NCI-H2196 treated with DMSO at 0.1 percent for 48 hours (cell line): ENCODE results near the gene TFPI.

ENCODE experiments used
- DNase-seq: peaks from one replicate; lab custom pipeline; 2025; ENCODE audit not compliant: unreplicated experiment; lab: John Stamatoyannopoulos, UW

TFPI gene

DNA sequence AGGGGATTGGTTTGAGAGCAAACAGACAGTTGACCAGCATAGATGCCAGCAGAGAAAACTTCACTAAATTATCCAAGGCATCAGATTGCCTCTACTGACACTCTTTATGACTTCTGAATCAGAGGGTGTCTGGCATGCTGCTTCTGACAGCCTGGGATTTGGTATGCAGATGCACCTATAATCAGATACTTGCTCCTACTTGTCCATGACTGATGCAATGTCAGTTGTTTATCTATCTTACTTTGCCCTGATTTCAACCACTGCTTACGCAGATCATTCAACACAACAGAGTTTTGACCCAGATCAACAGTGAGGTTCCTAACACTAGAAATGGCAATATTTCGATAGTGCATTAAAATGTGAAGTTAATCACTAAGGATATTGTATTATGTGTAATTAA lies 83.5 kb downstream of the TFPI start:
- no peak for DNase-seq

DNA sequence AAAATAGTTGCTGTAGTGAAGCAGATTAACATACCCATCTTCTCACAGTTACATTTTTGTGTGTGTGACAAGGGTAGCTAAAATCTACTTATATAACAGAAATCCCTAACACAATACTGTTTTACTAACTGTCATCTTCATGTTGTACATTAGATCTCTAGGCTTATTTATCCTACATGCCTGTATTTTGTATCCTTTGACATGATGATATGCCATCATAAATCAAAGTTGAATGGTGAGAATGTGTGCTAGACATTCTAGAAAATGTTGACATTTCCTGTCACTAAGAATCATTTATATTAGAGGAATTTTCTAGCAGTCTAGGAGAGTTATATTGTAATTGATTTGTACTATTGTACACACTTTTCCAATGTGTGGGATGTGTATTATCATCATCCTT lies 84.7 kb downstream of the TFPI start:
- DNase-seq = no peak

DNA sequence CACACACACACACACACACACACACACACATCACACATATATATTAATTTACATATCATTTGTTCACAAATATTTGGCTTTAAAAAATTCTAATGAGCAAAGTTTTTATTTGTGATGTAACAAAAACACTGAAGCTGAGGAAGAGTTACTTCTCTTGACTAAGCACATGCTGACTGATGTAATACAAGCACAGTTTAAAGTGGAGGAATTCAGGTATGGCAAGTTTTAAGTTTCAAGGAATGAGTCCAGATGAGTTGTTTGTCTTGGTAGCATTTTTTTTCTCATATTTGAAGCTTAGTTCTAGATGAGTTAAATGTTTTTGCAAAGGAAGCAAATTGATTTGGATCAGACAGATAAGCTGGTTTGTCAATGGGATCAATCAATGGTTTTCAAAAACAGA lies 86.0 kb downstream of the TFPI start:
- DNase-seq = no peak

DNA sequence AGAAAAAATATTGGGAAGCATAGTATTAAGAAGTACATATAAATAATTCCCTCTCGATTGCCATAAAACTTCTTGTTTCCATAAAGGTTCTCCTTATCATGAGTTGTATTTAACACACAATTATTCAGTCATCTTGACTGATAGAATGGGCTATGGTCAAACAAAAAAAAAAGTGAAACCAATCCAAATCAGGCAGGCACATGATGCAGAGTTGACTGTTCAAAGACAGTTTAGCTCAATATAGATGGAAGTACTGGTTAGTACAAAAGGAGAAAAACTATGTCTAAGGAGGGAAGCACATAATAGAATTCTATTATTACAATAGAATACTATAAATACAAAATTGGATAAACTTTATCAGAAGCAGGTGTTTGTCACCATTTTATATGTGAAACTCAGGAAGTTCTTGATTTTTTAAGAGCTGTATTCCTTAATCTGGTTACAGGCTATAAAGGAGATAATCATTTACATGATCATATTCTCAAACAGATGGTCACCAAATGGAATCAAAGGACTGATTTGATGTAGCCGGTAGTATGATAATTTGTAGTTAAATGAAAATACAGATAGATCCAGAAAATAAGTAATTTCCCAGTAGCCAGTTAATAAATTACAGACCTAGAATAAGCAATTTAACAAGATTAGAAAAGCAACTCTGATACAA lies 88.0 kb downstream of the TFPI start:
- no peak for DNase-seq

DNA sequence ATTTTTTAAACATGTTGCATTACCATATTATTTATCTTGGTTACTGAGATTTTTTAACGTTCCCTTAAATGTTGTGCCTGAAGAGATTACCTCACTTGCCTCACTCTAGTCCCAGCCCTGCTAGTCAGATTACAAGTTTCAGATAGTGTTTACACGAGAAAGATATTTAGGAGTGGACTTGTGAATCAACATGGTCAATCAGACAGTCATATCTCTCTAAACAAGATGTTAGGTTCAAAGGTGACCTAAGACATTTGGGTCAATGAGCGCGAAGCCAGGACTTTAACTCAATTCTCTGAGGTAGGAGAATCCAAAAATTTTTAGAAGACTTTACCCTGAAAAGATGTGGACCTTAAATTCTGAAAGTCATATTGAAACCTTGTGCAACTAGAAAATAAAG lies 91.4 kb downstream of the TFPI start:
- no peak for DNase-seq

DNA sequence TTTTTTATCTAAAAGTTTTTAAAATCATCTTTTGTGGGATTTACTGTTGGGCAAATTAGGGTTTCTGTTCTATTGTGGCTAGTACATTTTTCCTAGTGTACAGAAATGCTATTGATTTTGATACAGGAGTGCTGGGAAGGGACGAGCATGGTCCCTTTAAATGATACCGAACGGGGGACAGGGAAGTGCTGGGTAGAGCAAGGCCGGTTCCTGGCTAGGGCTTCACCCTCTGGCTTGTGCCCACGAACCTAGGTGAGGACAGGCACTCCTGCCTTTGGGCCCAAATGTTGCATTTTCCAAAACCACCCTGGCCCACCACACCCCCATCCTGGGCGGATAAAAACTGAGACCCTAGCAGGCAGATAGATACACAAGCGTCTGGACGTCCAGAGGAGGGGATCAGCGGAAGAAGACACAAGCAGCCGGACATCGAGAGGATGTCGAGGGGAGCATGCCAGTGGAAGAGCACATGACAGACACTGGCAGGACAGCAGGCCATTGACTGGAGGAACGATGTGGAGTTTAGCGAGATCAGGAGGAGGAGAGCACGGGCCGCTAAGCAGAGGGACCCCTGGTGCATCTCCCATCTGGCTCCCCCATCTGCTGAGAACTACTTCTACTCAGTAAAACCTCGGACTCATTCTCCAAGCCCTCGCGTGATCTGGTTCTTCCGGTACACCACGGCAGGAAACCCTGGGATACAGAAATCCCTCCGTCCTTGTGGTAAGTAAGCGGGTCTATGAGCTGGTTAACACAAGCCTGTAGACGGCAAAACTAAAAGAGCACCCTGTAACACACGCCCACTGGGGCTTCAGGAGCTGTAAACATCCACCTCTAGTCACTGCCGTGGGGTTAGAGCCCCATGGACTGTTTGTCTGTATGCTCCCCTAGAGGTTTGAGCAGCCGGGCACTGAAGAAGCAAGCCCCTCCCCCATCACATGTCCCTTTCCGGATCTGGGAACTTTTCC lies 92.7 kb downstream of the TFPI start:
- DNase-seq = no peak

DNA sequence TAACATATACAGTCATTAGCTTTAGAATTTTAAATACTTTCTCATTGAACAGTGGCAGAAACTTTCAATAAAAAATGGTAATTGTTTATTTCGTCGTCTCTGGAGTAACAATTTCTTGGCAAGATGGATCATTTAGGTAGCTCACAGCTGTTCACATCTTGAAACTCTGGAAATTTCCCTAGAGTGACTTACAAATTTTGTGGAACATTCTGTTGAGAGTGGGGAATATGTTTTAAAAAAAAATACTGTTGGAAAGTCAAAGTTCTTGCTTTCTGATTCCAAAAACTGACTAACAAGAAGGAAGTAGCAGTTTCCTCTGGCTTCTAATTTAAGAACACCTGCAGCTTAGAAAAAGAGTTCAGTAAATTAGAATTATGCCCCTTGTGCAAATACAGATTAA lies 95.0 kb downstream of the TFPI start:
- DNase-seq = no peak

DNA sequence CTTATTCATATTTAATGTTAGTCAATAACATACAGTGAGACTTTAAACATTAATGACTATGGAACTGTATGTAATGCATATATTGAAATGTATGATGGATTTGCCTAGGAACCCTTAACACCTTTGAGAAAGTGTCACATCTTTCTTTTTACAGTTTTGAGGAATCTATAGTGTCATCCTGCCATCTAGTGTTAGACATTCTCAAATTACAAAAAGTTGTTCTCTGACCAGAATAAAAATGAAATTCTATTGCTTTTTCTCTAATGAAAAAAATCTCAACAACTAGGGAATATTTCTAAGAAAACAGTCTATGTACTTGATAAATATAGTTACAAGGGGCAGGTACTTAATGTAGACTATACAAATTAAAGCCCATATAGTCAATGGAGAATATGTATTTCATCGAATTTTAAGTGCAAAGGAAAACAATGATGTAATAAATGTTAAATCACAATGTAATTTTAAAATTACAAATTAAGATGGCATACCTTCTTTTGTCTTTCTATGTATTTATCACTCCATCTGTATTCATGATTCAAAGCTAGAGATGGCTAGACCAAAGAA lies 101.1 kb downstream of the TFPI start:
- no peak for DNase-seq

DNA sequence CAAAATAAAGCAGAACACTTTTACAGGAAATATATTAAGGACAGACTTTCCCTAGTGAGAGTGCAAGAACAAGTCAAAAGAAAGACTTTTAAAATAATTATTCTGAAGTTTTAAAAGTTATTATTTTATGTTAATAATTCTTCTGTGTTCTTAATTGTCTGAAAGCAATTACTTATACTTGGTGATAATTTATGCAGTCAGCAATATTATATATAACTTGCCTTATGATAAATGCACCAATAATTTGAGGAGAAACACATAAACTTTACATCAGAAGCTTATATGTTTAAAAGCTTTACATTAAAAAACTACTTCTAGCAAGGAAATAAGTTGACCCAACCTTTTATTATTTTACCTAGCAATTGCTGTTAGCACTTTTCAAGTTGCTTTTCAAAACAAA lies 102.7 kb downstream of the TFPI start:
- no peak for DNase-seq

DNA sequence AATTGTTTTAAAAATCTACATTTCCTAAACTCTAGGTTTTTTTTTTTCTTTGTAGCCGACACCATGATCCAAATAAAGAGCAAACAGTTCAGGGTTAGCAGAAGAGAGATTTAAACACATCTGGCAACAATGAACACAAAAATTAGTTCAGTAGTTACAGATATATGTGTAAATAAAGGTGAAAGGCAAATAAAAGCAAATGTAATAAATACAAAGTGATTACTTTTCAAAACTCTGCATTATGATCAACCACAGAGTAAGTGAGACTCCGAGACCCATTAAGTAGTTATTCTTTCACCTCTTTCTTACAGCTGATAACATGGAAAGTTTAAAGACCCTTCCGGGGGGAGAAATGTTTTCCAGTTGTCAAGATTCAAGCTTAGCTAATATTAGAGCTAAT lies 106.9 kb downstream of the TFPI start:
- DNase-seq = no peak

DNA sequence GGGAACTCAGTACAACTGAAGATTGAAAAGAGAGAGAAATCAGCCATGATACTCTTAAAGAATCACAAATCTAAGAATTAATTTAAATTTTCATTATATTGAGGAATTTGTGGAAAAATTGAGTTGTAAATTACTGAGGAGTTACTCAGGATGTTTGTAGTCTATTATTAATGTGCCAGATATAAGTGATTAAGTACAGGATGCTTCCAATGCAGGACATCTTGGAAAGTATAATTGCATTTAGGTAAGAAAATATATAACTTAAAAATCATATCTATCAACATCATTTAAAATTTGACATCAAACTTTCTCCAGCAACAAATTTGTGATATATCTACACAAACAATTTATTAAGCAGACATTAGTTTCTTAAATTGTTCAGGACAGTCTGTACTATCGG lies 107.5 kb downstream of the TFPI start:
- no peak for DNase-seq

DNA sequence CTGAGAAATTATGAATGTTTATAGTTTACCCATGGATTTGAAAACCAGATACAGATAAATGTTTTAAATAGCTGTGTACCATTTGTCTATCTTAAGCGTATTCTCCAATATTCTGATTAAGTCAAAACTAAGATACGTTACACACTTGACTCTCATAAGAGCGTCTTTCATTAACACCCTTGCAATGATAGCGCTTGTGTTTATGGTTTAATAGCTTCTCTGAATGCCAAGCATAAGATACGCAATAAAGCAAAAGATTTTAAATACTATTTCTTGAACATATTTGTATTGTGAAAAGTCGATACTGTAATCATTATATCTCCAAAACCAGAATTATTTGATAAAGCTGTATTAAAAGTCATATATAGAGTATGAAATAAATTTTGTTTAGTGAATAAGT lies 109.2 kb downstream of the TFPI start:
- DNase-seq = no peak

DNA sequence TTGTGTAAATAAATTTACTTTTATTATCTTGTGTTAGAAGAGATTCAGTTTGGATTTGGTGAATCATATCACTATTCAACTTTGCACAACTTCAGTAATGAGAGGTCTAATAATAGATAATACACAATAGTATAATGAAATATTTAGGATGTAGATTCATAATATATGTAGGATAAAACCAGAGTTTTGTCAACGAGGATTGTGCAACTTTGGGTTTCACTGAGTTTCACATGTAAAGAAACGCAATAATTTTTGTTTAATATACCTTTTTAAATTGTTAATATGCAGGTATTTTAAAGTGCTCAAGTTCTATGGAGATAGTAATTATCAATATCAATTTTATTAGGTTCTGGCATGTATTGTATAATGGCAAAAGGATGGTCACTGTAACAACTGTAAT lies 111.5 kb downstream of the TFPI start:
- DNase-seq = no peak

DNA sequence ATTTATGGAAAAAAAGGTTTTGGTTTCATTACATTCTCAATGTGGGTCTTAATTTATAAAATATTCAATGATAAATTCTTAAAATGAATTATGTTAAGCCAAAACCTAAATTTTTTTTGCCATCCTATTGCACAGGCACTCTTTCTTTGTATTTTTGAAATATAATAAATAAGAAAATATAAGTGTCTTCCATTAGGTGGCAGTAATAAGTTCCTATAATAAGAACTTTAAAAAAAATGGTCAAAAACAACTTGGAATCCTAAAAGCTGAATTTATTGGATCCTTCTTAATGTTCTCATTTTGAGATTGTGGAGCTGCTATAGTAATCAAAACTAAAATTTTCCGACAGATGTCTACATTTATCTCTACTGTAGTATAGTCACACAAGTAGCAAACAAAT lies 111.9 kb downstream of the TFPI start:
- DNase-seq = no peak

DNA sequence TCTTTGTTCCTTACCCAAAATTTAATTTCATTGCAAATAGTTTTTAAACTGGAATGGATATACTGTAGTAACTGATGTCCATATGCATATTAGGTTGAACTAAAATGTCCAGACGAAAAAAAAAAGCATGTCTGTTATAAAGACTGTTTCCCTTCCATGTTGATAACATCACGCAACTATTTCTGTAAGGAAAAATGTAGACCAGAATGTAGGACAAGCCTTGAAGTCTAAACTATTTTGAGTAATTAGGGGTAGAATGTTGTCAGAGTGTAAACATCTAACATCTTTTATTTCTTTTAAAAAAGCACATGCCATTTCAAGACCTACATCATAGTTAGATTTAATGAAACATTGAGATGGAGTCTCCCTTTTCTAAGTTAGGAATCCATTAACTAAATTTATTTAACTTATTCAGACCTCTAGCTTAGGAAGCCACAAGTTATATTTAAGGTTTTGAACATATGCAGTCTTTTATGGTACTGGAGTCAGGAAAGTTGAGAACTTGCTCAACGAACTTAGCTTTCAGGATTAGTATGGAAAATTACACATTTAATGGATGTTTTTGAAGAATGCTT lies 114.0 kb downstream of the TFPI start:
- DNase-seq = no peak

DNA sequence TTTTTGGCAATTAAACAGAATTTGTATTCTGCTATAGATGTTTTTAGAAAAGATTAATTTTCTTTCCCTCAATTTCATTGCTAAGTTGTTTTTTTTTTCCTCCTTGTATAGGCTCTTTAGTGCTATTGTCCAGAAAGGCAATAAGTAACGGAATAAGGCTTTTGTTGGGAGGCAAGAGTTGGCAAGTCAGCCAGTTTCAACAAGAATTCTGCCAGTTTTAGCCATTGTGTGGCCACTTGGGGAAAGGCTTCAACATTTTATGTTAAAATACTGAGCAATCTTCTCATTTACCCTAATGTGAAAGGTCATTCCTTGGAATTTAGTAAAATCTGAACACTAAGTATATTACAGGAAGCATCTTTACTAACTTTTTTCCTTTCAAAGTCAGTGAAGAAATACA lies 115.8 kb downstream of the TFPI start:
- DNase-seq = no peak

DNA sequence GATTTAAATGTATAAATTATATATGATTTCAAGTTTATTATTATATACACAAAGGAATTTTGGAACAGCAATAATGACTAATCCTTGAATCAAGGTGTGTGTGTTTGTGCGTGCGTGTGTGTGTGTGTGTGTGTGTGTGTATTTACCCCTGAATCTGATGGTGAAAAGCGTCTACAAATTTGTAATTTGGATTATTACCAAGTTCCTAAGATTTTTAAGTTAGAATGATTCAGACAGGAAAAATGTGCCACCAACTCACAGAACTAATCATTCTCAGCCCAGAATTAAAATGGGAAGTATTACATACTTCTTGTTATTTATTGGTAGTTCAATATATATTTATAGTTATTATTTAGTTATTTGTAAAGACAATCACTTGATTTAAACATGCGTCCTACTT lies 118.5 kb downstream of the TFPI start:
- DNase-seq = no peak

DNA sequence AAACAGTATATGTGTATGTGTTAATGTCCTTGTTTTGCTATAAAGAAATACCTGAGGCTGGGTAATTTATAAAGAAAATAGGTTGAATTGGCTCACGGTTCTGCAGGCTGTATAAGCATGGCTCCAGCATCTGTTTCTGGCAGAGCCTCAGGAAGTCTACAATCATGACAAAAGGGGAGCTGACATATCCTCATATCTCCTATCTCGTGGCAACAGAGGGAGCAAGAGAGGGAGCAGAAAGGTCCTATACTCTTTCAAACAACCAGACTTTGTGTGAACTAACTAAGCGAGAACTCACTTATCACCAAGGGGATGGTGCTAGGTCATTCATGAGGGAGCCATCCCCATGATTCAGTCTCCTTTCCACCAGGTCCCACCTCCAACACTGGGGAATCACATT lies 119.2 kb downstream of the TFPI start:
- no peak for DNase-seq

DNA sequence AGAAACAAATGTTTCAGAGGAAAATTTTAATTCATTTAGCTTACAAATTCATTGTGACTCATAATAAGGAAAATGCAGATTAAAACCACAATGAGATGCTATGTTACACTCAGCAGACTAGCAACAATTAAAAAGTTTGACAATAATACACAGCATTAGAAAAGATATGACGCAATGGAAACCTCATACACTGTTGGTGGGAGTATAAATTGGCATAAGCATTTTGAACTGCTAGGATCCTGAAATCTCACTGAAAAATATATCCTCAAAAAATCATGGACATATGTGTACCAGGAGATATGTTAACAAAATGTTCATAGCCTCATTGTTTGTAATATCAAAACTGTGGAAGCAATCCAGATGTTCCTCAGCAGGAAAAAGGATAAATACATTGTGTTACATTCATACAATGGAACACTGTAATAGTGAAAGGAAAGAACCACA lies 119.9 kb downstream of the TFPI start:
- no peak for DNase-seq

DNA sequence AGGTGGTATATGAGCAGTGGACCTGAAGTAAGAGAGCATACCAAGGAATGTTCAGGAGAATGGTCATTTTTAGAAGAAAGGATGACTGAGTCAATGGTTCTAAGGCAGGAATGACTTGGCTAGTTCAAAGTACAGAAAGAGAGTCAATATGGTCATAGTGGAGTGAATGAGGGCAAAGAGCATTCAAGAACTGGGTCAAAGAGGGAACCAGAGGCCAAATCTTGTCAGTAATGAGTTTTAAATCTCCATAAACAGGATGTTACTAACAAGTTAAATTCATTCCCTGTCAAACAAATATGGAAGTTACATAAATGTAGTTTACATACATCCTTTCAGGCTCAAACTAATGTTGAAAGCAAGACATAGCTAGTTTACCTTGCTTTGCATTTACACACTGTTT lies 122.3 kb downstream of the TFPI start:
- DNase-seq = no peak

DNA sequence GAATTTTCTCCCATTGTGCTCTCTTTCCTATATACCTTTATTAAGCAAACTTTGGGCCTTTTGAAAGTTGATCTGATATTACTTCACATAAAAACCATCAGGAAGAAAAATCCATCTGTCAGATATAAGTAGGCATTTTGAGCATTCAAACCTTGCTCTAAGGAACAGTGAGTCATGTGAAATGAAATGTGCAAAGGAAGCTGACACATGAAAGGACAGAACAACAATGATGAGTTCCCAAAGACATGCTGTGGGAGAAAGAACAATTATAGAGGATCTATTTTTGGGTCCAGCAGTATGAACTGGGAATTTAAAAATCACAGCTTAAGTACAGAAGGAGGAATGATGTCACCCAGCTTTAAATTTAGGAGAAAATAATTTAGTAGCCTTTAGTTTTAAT lies 124.2 kb downstream of the TFPI start:
- no peak for DNase-seq

DNA sequence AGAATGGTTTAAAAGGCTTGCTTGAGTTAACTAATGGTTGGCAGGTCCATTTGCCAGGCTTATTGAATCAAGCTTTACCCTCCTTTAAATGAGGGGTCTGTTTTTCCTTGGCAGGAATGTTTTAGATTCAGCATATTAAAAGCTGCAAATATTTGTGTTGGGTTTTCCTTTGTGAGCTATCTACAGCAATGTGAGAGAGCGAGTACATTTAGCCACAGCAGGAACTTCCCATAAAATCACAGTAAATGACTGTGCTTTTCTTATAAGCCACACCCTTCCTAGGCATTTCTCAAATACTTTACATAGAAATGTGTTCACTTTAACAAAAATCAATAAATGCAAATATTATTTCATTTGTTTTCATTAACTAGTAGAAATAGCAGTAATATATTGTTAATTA lies 130.1 kb downstream of the TFPI start:
- DNase-seq = no peak
